RWPE2 (cell line): ENCODE results near the gene DENND4A.

Experiments
- ATAC-seq: fragments of 200-7000 bp; cut with Tn5 transposase; 3 replicates; pipeline ENCODE4 v1.9.1; 2021; ENCODE audit warnings: low read depth
- DNase-seq: peaks from one replicate; pipeline ENCODE4 v3.0.0-alpha.2; 2020; ENCODE audit warnings: low spot score
- H3K27ac ChIP-seq: fragments of 450-650 bp; 2 replicates; pipeline ENCODE4 v1.5.1; 2017; ENCODE audit warnings: mild to moderate bottlenecking; ENCODE audit not compliant: poor library complexity, severe bottlenecking
- H3K27me3 ChIP-seq: fragments of 250-450 bp; sonication (Bioruptor Pico); 2 replicates; pipeline ENCODE4 v1.5.1; 2021; ENCODE audit warnings: mild to moderate bottlenecking, moderate library complexity; ENCODE audit not compliant: insufficient read depth, poor library complexity, severe bottlenecking
- H3K36me3 ChIP-seq: fragments of 250-450 bp; sonication (Bioruptor Pico); 2 replicates; pipeline ENCODE4 v1.5.1; 2020; ENCODE audit warnings: low read depth, mild to moderate bottlenecking, moderate library complexity
- H3K4me1 ChIP-seq: fragments of 250-450 bp; sonication (Bioruptor Pico); 2 replicates; pipeline ENCODE4 v1.5.1; 2021; ENCODE audit warnings: mild to moderate bottlenecking, moderate library complexity; ENCODE audit not compliant: insufficient read depth, poor library complexity, severe bottlenecking
- H3K4me3 ChIP-seq: fragments of 250-450 bp; sonication (Bioruptor Pico); 2 replicates; pipeline ENCODE4 v1.5.1; 2021; ENCODE audit warnings: mild to moderate bottlenecking, moderate library complexity; ENCODE audit not compliant: severe bottlenecking
- H3K9me3 ChIP-seq: fragments of 250-450 bp; sonication (Bioruptor Pico); 2 replicates; pipeline ENCODE4 v1.5.1; 2021; ENCODE audit warnings: mild to moderate bottlenecking, moderate library complexity; ENCODE audit not compliant: severe bottlenecking
- CTCF ChIP-seq: fragments of 450-650 bp; IDR thresholded peaks from one replicate; pipeline ENCODE4 v1.5.1; 2017; ENCODE audit warnings: mild to moderate bottlenecking, moderate library complexity; ENCODE audit not compliant: poor library complexity, severe bottlenecking

DENND4A gene

GRCh38 chr15:65804252-65804931, 12.3 kb upstream of the DENND4A start:
- Histone ChIP-seq H3K27me3 (no peaks in the 10 kb centered on the region), H3K36me3 (no peaks in the 10 kb centered on the region), H3K4me3 (no peak overlapping the region), H3K9me3 (no peaks in the 10 kb centered on the region), H3K4me1 (no peaks in the 10 kb centered on the region), H3K27ac (no peak overlapping the region)
- no peak for ATAC-seq
- DNase-seq, result no peak
- no peak for TF ChIP-seq CTCF

- no peaks in the 10 kb centered on the region for H3K9me3 ChIP-seq
- no peak for TF ChIP-seq CTCF
- no peaks in the 10 kb centered on the region for H3K27me3 ChIP-seq
- H3K4me3 ChIP-seq, result no peak overlapping the region
- H3K27ac ChIP-seq, result no peak overlapping the region
- ATAC-seq (no peak), DNase-seq (no peak)
- H3K4me1 ChIP-seq, result peaks cover 7% of the 10 kb centered on the region
- no peaks in the 10 kb centered on the region for H3K36me3 ChIP-seq
These were observed 9.2 kb upstream of the DENND4A start for GRCh38 chr15:65801229-65801805.

DNA sequence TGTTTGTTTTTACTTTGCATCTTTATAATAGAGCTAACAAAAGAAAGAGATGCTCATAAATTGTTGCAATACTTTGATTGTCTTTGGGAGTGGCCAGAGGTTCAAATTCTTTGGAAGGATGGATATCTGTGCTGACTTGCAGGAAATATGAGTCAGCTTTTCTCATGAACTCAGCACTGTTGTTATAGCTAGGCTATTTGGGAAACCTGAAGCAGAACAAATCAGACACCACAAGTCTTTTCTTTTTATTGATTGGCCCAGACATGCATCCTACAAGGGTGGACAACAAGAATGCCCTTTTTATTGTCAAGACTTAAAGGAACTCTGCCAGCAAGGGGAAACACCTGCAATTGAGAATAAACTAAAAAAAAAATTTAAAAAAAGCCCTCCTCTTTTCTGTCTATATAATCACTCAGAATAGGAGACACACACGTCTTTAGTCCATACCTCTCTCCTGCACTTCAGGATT, 4.6 kb upstream of the DENND4A start:
- Histone ChIP-seq H3K4me1 (peaks cover 13% of the 10 kb centered on the region), H3K27ac (peak overlapping the region; percentile 61)

GRCh38 chr15:65795663-65796216, 3.6 kb upstream of the DENND4A start:
- no peak overlapping the region for H3K4me3 ChIP-seq
- H3K27me3 ChIP-seq, result no peaks in the 10 kb centered on the region
- H3K36me3 ChIP-seq, result no peaks in the 10 kb centered on the region
- no peak for TF ChIP-seq CTCF
- DNase-seq (no peak), ATAC-seq (no peak)
- no peaks in the 10 kb centered on the region for H3K9me3 ChIP-seq
- H3K27ac ChIP-seq, result peak overlapping the region; percentile 61
- peaks cover 15% of the 10 kb centered on the region for H3K4me1 ChIP-seq

More for the DNA sequence above, 4.6 kb upstream of the DENND4A start:
- TF ChIP-seq CTCF, result no peak
- ATAC-seq, result peak; percentile 64
- no peaks in the 10 kb centered on the region for H3K27me3 ChIP-seq
- H3K9me3 ChIP-seq, result no peaks in the 10 kb centered on the region
- H3K4me3 ChIP-seq, result no peak overlapping the region
- no peaks in the 10 kb centered on the region for H3K36me3 ChIP-seq
- no peak for DNase-seq

DNA sequence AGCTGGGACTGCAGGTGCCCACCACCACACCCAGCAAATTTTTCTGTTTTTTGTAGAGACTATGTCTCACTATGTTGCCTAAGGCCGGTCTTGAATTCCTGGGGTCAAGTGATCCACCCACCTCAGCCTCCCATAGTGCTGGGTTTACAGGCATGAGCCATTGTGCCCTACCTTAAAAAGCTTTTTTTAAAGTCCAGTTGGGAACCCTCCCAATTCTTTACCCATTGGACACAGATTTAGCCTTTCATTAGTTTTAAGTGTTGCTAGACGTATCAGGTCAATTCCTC, 1.7 kb upstream of the DENND4A start:
- no peaks in the 10 kb centered on the region for H3K9me3 ChIP-seq
- no peaks in the 10 kb centered on the region for H3K27me3 ChIP-seq
- H3K36me3 ChIP-seq, result no peaks in the 10 kb centered on the region
- no peak overlapping the region for H3K27ac ChIP-seq
- ATAC-seq (no peak), DNase-seq (no peak)
- no peak overlapping the region for H3K4me3 ChIP-seq
- TF ChIP-seq CTCF, result no peak
- peaks cover 24% of the 10 kb centered on the region for H3K4me1 ChIP-seq
